ENCODE measurements around the gene FILIP1.

The FILIP1 gene

GRCh38 chr6:75287424-75287823 lies 206.2 kb downstream of the FILIP1 start:
- no peak for DNase-seq

- no peak for DNase-seq
Observed at GRCh38 chr6:75286955-75287354, 206.6 kb downstream of the FILIP1 start.

- DNase-seq: no peak
Observed at GRCh38 chr6:75285283-75285639, 208.3 kb downstream of the FILIP1 start.

- DNase-seq: peak; percentile 98
Observed at GRCh38 chr6:75284632-75285282, 208.8 kb downstream of the FILIP1 start, which contains the start of gene TMEM30A. Gene TMEM30A, minus strand, starts transcription at chr6:75284792. Its CDS starts 154 bp downstream, at chr6:75284638.

GRCh38 chr6:75283907-75284631 lies 209.5 kb downstream of the FILIP1 start:
- DNase-seq: no peak

- DNase-seq: no peak
Observed at GRCh38 chr6:75282706-75283105, 210.9 kb downstream of the FILIP1 start.

- peak; percentile 24 for DNase-seq
Observed at GRCh38 chr6:75281653-75282052, 211.9 kb downstream of the FILIP1 start.

- no peak for DNase-seq
Observed at GRCh38 chr6:75280131-75280855, 213.3 kb downstream of the FILIP1 start.

- no peak for DNase-seq
Observed at GRCh38 chr6:75279418-75279817, 214.2 kb downstream of the FILIP1 start.

- DNase-seq: no peak
Observed at GRCh38 chr6:75278474-75279077, 215.0 kb downstream of the FILIP1 start.

GRCh38 chr6:75275067-75275466 lies 218.5 kb downstream of the FILIP1 start:
- no peak for DNase-seq

- DNase-seq: no peak
Observed at GRCh38 chr6:75273009-75273408, 220.6 kb downstream of the FILIP1 start.

GRCh38 chr6:75272145-75272840 lies 221.3 kb downstream of the FILIP1 start:
- no peak for DNase-seq

- DNase-seq: no peak
Observed at GRCh38 chr6:75268988-75269354, 224.6 kb downstream of the FILIP1 start.

GRCh38 chr6:75268121-75268987 lies 225.2 kb downstream of the FILIP1 start:
- peak; percentile 19 for DNase-seq

GRCh38 chr6:75267461-75267860 lies 226.1 kb downstream of the FILIP1 start:
- DNase-seq: no peak

- DNase-seq: peak; percentile 28
Observed at GRCh38 chr6:75266716-75267291, 226.8 kb downstream of the FILIP1 start.

GRCh38 chr6:75263401-75263750 lies 230.2 kb downstream of the FILIP1 start:
- DNase-seq: no peak

- DNase-seq: no peak
Observed at GRCh38 chr6:75262716-75263400, 230.7 kb downstream of the FILIP1 start.

GRCh38 chr6:75261299-75261698 lies 232.3 kb downstream of the FILIP1 start:
- DNase-seq: no peak

All from activated CD4-positive, alpha-beta T cell treated with anti-CD3 and anti-CD28 coated beads, Interleukin-2, Interleukin-6, amounts not matched to agents 100 ng/mL and 50 ng/mL, durations not matched to agents 16 hours and 8 hours (primary cell).